CD1c-positive myeloid dendritic cell (primary cell): ENCODE data around the gene CCSER1.
"Not testable (repeated sequence)": the region's sequence is repeated elsewhere in the genome, so short reads cannot be mapped to it uniquely, and the experiment has no call there.

Experiments used
- DNase-seq: peaks from one replicate; pipeline ENCODE4 v3.0.0-alpha.2; 2016; ENCODE audit errors: extremely low spot score

Gene CCSER1

GRCh38 chr4:91519155-91519554 lies 1392.0 kb downstream of the CCSER1 start:
- no peak for DNase-seq

- no peak for DNase-seq
Measured at GRCh38 chr4:91525621-91526020, 1398.4 kb downstream of the CCSER1 start.

- no peak for DNase-seq
Measured at GRCh38 chr4:91527056-91527455, 1399.9 kb downstream of the CCSER1 start.

- DNase-seq: no peak
Measured at GRCh38 chr4:91567594-91567993, 1440.4 kb downstream of the CCSER1 start.

GRCh38 chr4:91577864-91578263 lies 1450.7 kb downstream of the CCSER1 start:
- no peak for DNase-seq

- DNase-seq: no peak
Measured at GRCh38 chr4:91590260-91590659, 1463.1 kb downstream of the CCSER1 start.

- DNase-seq: no peak
Measured at GRCh38 chr4:91592125-91592524, 1464.9 kb downstream of the CCSER1 start.

- no peak for DNase-seq
Measured at GRCh38 chr4:91596718-91597117, 1469.5 kb downstream of the CCSER1 start.

- no peak for DNase-seq
Measured at GRCh38 chr4:91598696-91599095, 1471.5 kb downstream of the CCSER1 start.

GRCh38 chr4:91600301-91600700 lies 1473.1 kb downstream of the CCSER1 start:
- no peak for DNase-seq

GRCh38 chr4:91601401-91601800 lies 1474.2 kb downstream of the CCSER1 start:
- no peak for DNase-seq

GRCh38 chr4:91611782-91612181 lies 1484.6 kb downstream of the CCSER1 start:
- no peak for DNase-seq

- no peak for DNase-seq
Measured at GRCh38 chr4:91620952-91621351, 1493.8 kb downstream of the CCSER1 start.

GRCh38 chr4:91621446-91621845 lies 1494.3 kb downstream of the CCSER1 start:
- DNase-seq: no peak

GRCh38 chr4:91622925-91623602 lies 1495.9 kb downstream of the CCSER1 start:
- no peak for DNase-seq

- not testable (repeated sequence) for DNase-seq
Measured at GRCh38 chr4:91623603-91623967, 1496.4 kb downstream of the CCSER1 start.

- no peak for DNase-seq
Measured at GRCh38 chr4:91630054-91630453, 1502.9 kb downstream of the CCSER1 start.

GRCh38 chr4:91630764-91631163 lies 1503.6 kb downstream of the CCSER1 start:
- no peak for DNase-seq

- no peak for DNase-seq
Measured at GRCh38 chr4:91631335-91631734, 1504.1 kb downstream of the CCSER1 start.

- DNase-seq: no peak
Measured at GRCh38 chr4:91636083-91636482, 1508.9 kb downstream of the CCSER1 start.
